ENCODE data around the gene EPB41L5. TPM values are rescaled to one million over a fixed set of nuclear protein-coding genes. Genes with fewer than 3 reads are reported as not detected.
A peak's percentile ranks its signal among the peaks of the same experiment; 100 is the strongest.
"Not testable (repeated sequence)": the region's sequence is repeated elsewhere in the genome, so short reads cannot be mapped to it uniquely, and the experiment has no call there.

The EPB41L5 gene
- total RNA-seq, 1 donor from 2014 or later = 20.7 TPM

GRCh38 chr2:120100627-120101026 is 87.8 kb downstream of the EPB41L5 start:
- DNase-seq = no peak

GRCh38 chr2:120103723-120104467 is 91.0 kb downstream of the EPB41L5 start:
- DNase-seq = no peak

- no peak for DNase-seq
These were observed 91.9 kb downstream of the EPB41L5 start for GRCh38 chr2:120104772-120105171.

GRCh38 chr2:120105360-120105759 is 92.5 kb downstream of the EPB41L5 start:
- DNase-seq = no peak

GRCh38 chr2:120108049-120108448 is 95.2 kb downstream of the EPB41L5 start:
- DNase-seq = peak; percentile 2

- DNase-seq = no peak
These were observed 95.9 kb downstream of the EPB41L5 start for GRCh38 chr2:120108749-120109148.

- peak; percentile 14 for DNase-seq
These were observed 96.5 kb downstream of the EPB41L5 start for GRCh38 chr2:120109186-120110061.

GRCh38 chr2:120110062-120110362 is 97.1 kb downstream of the EPB41L5 start:
- DNase-seq = no peak

- no peak for DNase-seq
These were observed 97.6 kb downstream of the EPB41L5 start for GRCh38 chr2:120110507-120110906.

- DNase-seq = no peak
These were observed 98.3 kb downstream of the EPB41L5 start for GRCh38 chr2:120111193-120111592.

GRCh38 chr2:120118018-120118417 is 105.1 kb downstream of the EPB41L5 start:
- no peak for DNase-seq

GRCh38 chr2:120118471-120118870 is 105.6 kb downstream of the EPB41L5 start:
- no peak for DNase-seq

GRCh38 chr2:120121337-120121736 is 108.5 kb downstream of the EPB41L5 start:
- DNase-seq = not testable (repeated sequence)

GRCh38 chr2:120123090-120123489 is 110.2 kb downstream of the EPB41L5 start:
- DNase-seq = no peak

GRCh38 chr2:120125195-120125594 is 112.3 kb downstream of the EPB41L5 start:
- no peak for DNase-seq

- no peak for DNase-seq
These were observed 115.3 kb downstream of the EPB41L5 start for GRCh38 chr2:120128216-120128615.

GRCh38 chr2:120132190-120132589 is 119.3 kb downstream of the EPB41L5 start:
- DNase-seq = no peak

GRCh38 chr2:120132691-120133090 is 119.8 kb downstream of the EPB41L5 start:
- no peak for DNase-seq

- DNase-seq = no peak
These were observed 120.8 kb downstream of the EPB41L5 start for GRCh38 chr2:120133572-120134244.

GRCh38 chr2:120134263-120134662 is 121.4 kb downstream of the EPB41L5 start:
- no peak for DNase-seq

GRCh38 chr2:120135013-120135412 is 122.1 kb downstream of the EPB41L5 start:
- not testable (repeated sequence) for DNase-seq

GRCh38 chr2:120140866-120141265 is 128.0 kb downstream of the EPB41L5 start:
- no peak for DNase-seq

Measured in skin of body (tissue), 2 donors.